SU-DHL-6 (cell line): Measurements from ENCODE around the gene PLCD1.

Source experiments
- H2AFZ ChIP-seq: fragments of 200-600 bp; sonication (generic); 2 replicates; pipeline ENCODE4 v1.6.1; 2014; ENCODE audit warnings: low read depth, mild to moderate bottlenecking, moderate library complexity, mixed read lengths, antibody characterized with exemption, low read length; ENCODE audit not compliant: severe bottlenecking
- H3F3A ChIP-seq: fragments of 200-600 bp; shearing (Covaris generic); 2 replicates; pipeline ENCODE4 v1.6.0; 2016; ENCODE audit warnings: antibody characterized with exemption, mild to moderate bottlenecking; ENCODE audit not compliant: insufficient read depth
- H3K27ac ChIP-seq: fragments of 200-600 bp; sonication (generic); 2 replicates; pipeline ENCODE4 v1.5.1; 2016; ENCODE audit warnings: low read depth, mild to moderate bottlenecking, low read length, moderate library complexity, mixed read lengths
- H3K27me3 ChIP-seq: fragments of 200-600 bp; sonication (generic), shearing (Covaris generic); 2 replicates; pipeline ENCODE4 v1.6.0; 2014; ENCODE audit warnings: mild to moderate bottlenecking, low read length
- H3K36me3 ChIP-seq: fragments of 200-600 bp; sonication (generic); 2 replicates; pipeline ENCODE4 v1.6.1; 2014; ENCODE audit warnings: mild to moderate bottlenecking, low read length, mixed read lengths
- H3K4me2 ChIP-seq: fragments of 300-600, 200-600 bp; shearing (Covaris generic), sonication (generic); 2 replicates; pipeline ENCODE4 v1.6.0; 2014; ENCODE audit warnings: low read length, low read depth, mild to moderate bottlenecking; ENCODE audit not compliant: poor library complexity, severe bottlenecking
- H3K4me3 ChIP-seq: fragments of 200-600 bp; sonication (generic); 2 replicates; pipeline ENCODE4 v1.5.1; 2014; ENCODE audit warnings: antibody characterized with exemption, low read length, mild to moderate bottlenecking, mixed read lengths; ENCODE audit not compliant: insufficient read depth, poor library complexity, severe bottlenecking
- H3K79me2 ChIP-seq: fragments of 200-600 bp; sonication (generic); 2 replicates; pipeline ENCODE4 v1.6.1; 2014; ENCODE audit warnings: mild to moderate bottlenecking, low read length, moderate library complexity; ENCODE audit not compliant: insufficient read depth
- H3K9ac ChIP-seq: fragments of 200-600 bp; sonication (generic); 2 replicates; pipeline ENCODE4 v1.7.0; 2014; ENCODE audit warnings: mild to moderate bottlenecking, low read length
- H3K9me2 ChIP-seq: fragments of 200-600 bp; sonication (generic); replicated peaks from 2 replicates; pipeline ENCODE4 v1.6.1; 2014; ENCODE audit warnings: low read length; ENCODE audit not compliant: insufficient read depth
- H3K9me3 ChIP-seq: fragments of 200-600 bp; sonication (generic); 2 replicates; pipeline ENCODE4 v1.6.1; 2014; ENCODE audit warnings: low read length, mixed read lengths; ENCODE audit not compliant: insufficient read depth
- H4K20me1 ChIP-seq: fragments of 200-600 bp; sonication (generic); 2 replicates; pipeline ENCODE4 v1.6.1; 2014; ENCODE audit warnings: low read depth, mild to moderate bottlenecking, antibody characterized with exemption, low read length, moderate library complexity, mixed read lengths
- EZH2phosphoT487 ChIP-seq: fragments of 200-600 bp; sonication (generic), shearing (Covaris generic); conservative IDR thresholded peaks from 2 replicates; pipeline ENCODE4 v1.6.1; 2018; ENCODE audit warnings: mild to moderate bottlenecking, antibody characterized with exemption, low read length, moderate library complexity, mixed read lengths
- TF ChIP-seq, protein P1 (sequence below): fragments of 200-600 bp; sonication (generic); IDR thresholded peaks from one replicate; pipeline ENCODE4 v1.5.1; 2017; ENCODE audit warnings: antibody characterized with exemption, mild to moderate bottlenecking, low read length, moderate library complexity; ENCODE audit not compliant: insufficient read depth, poor library complexity, severe bottlenecking

PLCD1 gene

DNA sequence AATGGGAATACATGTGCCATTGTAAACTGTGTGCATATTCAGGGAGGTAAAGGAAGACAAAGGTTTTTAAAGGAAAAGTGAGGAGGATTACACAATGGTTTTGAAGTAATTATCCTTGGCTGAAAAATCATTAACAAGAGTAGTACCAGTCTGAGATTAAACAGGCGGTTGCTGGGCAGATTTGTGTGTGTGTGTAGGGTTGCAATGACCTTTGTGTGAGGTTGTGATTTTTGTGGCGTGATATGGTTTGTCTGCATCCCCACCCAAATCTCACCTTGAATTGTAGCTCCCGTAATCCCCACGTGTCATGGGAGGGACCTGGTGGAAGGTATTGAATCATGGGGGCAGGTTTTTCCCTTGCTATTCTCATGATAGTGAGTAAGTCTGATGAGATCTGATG is 16.6 kb upstream of the PLCD1 start:
- no peak overlapping the region for H3K27ac ChIP-seq
- no peaks in the 10 kb centered on the region for H3K79me2 ChIP-seq
- no peaks in the 10 kb centered on the region for H3K9me3 ChIP-seq
- no peaks in the 10 kb centered on the region for H4K20me1 ChIP-seq
- no peaks in the 10 kb centered on the region for H3K36me3 ChIP-seq
- no peak for TF ChIP-seq EZH2phosphoT487
- TF ChIP-seq, protein P1, sequence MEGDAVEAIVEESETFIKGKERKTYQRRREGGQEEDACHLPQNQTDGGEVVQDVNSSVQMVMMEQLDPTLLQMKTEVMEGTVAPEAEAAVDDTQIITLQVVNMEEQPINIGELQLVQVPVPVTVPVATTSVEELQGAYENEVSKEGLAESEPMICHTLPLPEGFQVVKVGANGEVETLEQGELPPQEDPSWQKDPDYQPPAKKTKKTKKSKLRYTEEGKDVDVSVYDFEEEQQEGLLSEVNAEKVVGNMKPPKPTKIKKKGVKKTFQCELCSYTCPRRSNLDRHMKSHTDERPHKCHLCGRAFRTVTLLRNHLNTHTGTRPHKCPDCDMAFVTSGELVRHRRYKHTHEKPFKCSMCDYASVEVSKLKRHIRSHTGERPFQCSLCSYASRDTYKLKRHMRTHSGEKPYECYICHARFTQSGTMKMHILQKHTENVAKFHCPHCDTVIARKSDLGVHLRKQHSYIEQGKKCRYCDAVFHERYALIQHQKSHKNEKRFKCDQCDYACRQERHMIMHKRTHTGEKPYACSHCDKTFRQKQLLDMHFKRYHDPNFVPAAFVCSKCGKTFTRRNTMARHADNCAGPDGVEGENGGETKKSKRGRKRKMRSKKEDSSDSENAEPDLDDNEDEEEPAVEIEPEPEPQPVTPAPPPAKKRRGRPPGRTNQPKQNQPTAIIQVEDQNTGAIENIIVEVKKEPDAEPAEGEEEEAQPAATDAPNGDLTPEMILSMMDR = no peak
- no peak overlapping the region for H3K4me3 ChIP-seq
- H3K9ac ChIP-seq = no peak overlapping the region
- H3K4me2 ChIP-seq = no peak overlapping the region
- H2AFZ ChIP-seq = no peak overlapping the region
- H3K9me2 ChIP-seq = no peaks in the 10 kb centered on the region
- H3F3A ChIP-seq = no peaks in the 10 kb centered on the region
- H3K27me3 ChIP-seq = no peaks in the 10 kb centered on the region

DNA sequence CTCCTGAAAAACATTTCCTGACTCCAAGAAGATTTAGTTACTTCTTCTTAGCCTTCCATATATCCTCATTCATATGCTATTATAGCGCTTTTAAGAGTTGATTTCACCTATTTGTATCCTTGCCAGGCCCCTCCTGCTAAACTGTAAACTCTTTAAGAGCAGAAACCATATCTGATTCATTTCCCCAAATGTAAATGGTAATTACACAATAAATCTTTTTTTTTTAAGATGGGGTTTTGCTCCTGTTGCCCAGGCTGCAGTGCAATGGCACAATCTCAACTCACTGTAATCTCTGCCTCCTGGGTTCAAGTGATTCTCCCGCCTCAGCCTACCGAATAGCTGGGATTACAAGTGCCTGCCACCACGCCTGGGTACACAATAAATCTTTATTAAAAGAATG is 14.0 kb upstream of the PLCD1 start:
- H3K79me2 ChIP-seq = no peaks in the 10 kb centered on the region
- H3K27me3 ChIP-seq = no peaks in the 10 kb centered on the region
- H3K9me2 ChIP-seq = no peaks in the 10 kb centered on the region
- H2AFZ ChIP-seq = no peak overlapping the region
- H3K4me3 ChIP-seq = no peak overlapping the region
- H4K20me1 ChIP-seq = no peaks in the 10 kb centered on the region
- no peak overlapping the region for H3K4me2 ChIP-seq
- H3K9ac ChIP-seq = no peak overlapping the region
- no peaks in the 10 kb centered on the region for H3K36me3 ChIP-seq
- no peaks in the 10 kb centered on the region; the same call in 1 of the 2 replicates for H3F3A ChIP-seq
- H3K27ac ChIP-seq = no peak overlapping the region
- H3K9me3 ChIP-seq = no peaks in the 10 kb centered on the region
- no peak for TF ChIP-seq EZH2phosphoT487
- TF ChIP-seq, protein P1 = no peak

DNA sequence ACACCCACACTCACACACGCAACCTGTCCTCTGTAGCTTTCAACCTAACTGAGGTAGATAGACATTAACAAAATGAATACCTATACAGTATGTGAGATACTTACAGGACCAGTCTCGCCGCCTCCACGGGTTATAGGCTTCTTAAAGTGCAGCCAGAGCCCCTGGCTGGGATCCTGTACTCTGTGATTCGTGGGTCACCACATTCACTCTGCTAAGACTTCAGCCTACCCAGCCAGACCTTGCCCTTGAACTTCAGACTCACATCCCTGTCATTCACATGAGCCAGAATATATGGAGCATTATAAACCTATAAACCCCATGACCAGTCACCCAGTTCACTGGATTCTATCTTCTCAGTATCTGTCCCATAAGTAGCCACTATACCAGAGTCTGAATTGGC is 11.0 kb upstream of the PLCD1 start:
- Histone ChIP-seq H3K79me2 (no peaks in the 10 kb centered on the region), H3K36me3 (no peaks in the 10 kb centered on the region), H3K9me2 (no peaks in the 10 kb centered on the region), H3F3A (no peaks in the 10 kb centered on the region; the same call in 1 of the 2 replicates), H2AFZ (no peak overlapping the region), H3K4me2 (no peak overlapping the region), H4K20me1 (no peaks in the 10 kb centered on the region), H3K9me3 (no peaks in the 10 kb centered on the region), H3K27me3 (no peaks in the 10 kb centered on the region), H3K9ac (no peak overlapping the region), H3K4me3 (no peak overlapping the region), H3K27ac (no peak overlapping the region)
- TF ChIP-seq, protein P1 = no peak
- no peak for TF ChIP-seq EZH2phosphoT487
